KOPT-K1 (cell line): ENCODE measurements around the gene HIPK2.

Experiments
- H3K27ac ChIP-seq: fragments of 200-600 bp; sonication (generic); 2 replicates; pipeline ENCODE4 v1.5.1; 2016; ENCODE audit warnings: antibody characterized with exemption, mild to moderate bottlenecking, low read depth, low read length; ENCODE audit not compliant: poor library complexity, severe bottlenecking
- H3K36me3 ChIP-seq: fragments of 200-600 bp; sonication (generic); 2 replicates; pipeline ENCODE4 v1.5.1; 2017; ENCODE audit warnings: antibody characterized with exemption, mild to moderate bottlenecking, low read length, moderate library complexity; ENCODE audit not compliant: insufficient read depth
- H3K9me3 ChIP-seq: fragments of 200-600 bp; sonication (generic); 2 replicates; pipeline ENCODE4 v1.5.1; 2017; ENCODE audit warnings: antibody characterized with exemption, low read length, mild to moderate bottlenecking; ENCODE audit not compliant: insufficient read depth, poor library complexity, severe bottlenecking

Gene HIPK2

DNA sequence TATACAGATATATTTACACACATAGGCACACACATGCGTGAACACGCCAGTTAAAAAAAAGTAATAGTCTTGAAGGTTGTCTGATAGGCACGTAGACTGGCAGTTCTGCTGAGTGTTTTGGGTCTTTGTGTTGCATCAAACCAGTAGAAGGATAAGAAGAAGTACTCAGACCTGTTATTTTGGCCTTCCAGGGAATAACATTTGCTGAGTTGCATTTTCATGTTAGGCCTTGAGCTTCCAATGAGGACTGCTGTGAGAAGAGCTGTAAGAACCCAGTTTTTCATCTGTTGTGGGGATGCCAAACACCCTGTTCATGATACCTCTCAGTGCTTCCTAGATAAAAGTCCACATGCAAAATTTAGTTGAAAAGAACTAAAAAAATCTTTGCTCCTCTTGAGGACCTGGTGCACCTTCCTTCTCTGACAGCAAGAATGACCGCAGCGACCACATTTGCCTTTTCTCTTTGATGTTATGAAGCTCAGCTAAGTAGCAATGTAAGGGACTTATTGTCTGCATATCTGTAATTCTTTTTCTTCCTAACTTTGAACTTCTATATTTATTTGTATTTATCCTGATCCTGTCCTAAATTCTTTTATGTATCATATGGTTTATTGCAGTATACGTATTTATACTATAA lies 27.2 kb downstream of the HIPK2 start:
- no peak overlapping the region for H3K27ac ChIP-seq
- H3K36me3 ChIP-seq: no peaks in the 10 kb centered on the region
- H3K9me3 ChIP-seq: no peaks in the 10 kb centered on the region

DNA sequence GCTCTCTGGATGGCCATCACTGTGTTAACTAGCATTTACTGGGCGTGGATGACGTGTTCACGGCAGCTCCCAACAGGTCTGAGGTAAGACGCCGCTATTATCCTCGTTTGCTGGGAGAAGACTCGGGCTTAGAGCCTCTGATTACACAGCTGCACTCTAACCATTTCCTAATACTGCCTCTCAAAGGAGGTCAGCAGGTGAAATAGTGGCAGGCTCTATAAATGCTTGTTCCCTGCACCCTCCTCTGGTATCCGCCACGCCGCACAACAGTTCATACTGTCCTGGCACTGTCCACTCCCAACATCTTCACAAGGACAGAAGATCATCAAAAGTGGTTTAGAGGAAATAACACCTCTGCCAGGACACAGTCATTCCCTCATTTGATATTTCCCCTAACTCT lies 28.3 kb downstream of the HIPK2 start:
- Histone ChIP-seq H3K27ac (no peak overlapping the region), H3K36me3 (no peaks in the 10 kb centered on the region), H3K9me3 (no peaks in the 10 kb centered on the region)

DNA sequence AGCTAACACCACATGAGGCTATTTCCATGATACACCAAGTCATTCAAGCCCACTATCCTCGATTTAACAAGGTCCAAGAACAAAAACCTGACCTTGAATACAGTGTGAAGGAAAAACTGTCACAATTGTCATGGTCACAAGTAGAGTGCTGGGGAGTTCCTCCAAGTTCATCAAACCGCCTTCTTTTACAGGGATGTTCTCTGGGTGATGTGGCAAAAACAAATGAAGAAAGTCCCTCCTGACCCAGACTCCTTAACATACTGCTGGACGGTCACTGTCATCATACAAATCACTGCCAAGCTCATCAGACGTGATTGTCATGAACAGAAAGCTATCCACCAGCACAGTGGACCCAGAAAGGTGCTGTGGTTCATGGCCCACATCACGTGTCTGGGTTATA lies 28.9 kb downstream of the HIPK2 start:
- no peak overlapping the region for H3K27ac ChIP-seq
- no peaks in the 10 kb centered on the region for H3K36me3 ChIP-seq
- H3K9me3 ChIP-seq: no peaks in the 10 kb centered on the region

DNA sequence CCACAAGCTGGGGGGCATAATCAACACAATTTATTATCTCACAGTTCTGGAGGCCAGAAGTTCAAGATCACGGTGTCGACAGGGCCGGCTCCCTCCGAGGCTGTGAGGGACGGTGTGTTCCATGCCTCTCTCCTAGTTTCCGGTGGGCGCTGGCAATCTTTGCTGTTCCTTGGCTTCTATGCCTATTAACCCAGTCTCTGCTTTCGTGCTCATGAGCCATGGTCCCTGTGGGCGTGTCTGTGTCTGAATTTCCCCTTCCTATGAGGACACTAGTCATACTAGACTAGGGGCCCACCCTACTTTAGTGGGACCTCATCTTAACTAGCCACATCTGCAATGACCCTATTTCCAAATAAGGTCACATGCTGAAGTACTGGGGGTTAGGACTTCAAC lies 29.4 kb downstream of the HIPK2 start:
- no peaks in the 10 kb centered on the region for H3K9me3 ChIP-seq
- H3K27ac ChIP-seq: no peak overlapping the region
- H3K36me3 ChIP-seq: no peaks in the 10 kb centered on the region

DNA sequence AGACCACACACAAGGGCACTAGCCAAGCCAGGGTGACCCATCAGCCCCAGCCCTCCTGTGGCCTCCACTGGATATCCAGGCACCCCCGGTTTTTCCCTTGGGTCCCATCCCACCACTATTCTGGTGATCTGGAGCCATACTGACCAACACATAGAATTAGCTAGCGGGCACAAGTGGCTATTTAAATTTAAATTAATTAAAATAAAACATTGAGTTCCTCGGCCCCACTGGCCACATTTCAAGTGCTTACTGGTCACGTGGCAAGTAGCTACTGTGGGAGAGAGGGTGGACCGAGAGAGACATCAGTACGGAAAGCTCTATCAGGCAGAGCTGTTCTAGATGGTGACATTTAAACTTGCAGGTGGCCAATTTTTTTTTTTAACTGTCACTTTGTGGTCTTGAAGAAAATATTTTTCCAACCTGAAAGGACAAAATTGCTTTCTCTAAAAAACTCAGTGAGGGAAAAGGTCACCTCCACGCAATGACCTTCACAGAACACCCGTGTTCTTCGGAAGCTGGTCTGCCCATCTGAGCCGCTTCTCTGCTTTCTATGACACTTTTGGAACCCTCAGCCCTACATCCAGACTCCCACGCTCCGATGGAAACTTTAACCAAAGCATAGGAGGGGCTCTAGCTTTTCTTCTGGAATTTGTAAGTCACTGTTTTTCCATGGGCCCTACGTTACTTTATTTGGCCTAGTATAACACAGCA lies 30.0 kb downstream of the HIPK2 start:
- no peak overlapping the region for H3K27ac ChIP-seq
- no peaks in the 10 kb centered on the region for H3K36me3 ChIP-seq
- H3K9me3 ChIP-seq: no peaks in the 10 kb centered on the region

DNA sequence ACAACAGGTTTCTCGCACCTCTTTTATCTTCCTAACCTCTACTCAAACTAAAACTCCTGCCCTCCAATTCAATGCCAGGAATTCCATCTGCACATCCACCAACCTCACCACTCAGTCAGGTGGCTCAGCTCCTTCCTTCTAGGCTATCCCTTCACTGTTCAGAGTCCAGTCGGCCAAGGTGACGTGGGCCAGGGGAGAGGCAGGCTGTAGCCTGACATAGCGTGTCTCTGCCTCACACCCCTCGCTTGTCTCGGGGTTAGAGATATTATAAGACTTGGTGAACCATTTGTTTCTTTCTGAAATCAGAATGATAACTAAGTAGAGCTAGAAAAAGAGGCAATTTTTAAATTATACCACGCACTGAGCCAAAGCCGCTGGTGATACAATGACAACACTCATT lies 31.1 kb downstream of the HIPK2 start:
- Histone ChIP-seq H3K9me3 (no peaks in the 10 kb centered on the region), H3K36me3 (no peaks in the 10 kb centered on the region)

DNA sequence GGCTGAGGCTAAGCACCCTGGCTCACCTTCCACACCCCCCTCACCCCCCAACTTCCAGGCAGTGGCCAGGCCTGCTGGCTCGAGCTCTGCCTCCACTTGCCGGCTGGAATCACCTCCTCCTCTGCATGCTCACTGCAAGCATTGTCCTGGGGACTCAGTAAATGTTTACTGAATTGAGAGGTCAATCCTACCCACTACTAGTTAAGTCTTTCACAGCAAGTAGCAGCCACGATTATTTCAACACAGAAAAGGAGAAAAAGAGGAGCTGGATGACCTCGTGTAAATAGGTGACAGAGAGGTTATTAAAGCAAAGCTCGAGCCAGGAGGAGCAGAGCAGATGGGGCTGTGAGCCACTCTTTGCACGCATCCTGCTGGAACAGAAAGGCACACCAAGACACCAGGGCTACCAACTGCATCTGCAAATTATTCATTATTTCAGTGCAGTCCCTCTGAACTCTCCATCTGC lies 32.1 kb downstream of the HIPK2 start:
- Histone ChIP-seq H3K36me3 (no peaks in the 10 kb centered on the region), H3K9me3 (no peaks in the 10 kb centered on the region), H3K27ac (no peak overlapping the region)

More for the DNA sequence above, 31.1 kb downstream of the HIPK2 start:
- H3K27ac ChIP-seq: no peak overlapping the region

DNA sequence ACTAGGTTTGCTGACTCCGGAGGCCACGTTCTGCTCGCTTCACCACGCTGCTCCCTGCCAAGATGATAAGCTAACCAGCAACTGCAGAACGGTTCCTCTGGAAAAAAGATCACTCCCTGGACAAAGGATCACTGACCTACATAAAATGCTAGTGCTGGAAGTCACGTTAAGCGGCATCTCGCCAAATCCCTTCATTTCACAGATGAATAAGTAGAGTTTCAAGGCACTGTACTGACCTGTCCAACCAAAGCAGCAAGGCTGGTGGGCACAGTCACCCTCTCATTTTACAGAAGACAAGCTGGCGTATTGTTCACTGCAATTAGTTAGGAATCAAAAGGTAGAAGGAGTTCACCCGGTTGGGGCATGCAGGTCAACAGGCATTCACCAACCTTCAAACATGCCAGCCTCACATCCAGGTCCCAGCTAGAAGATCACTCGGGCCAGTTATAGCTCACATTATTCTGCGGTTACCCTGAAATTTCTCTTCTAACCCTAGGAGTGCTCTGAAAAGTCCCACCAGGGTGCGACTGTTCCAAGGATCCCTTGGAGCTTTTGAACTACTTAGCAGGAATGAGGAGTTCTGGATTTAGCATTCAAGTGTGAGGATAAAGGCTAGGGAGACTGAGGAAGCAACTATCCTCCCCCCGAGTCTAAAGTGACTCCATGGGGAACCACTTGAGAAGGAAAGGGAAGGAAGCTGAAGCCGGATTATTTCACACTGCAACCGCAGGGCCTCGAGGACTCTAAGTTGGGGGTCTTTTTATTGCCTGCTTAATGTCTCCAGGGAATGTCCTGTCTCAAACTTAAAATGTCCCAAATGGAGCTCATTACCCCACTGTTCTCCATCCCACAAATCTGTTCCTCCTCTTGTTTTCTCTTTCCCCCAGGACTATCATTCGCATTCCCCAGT lies 32.8 kb downstream of the HIPK2 start:
- H3K27ac ChIP-seq: no peak overlapping the region
- no peaks in the 10 kb centered on the region for H3K36me3 ChIP-seq
- H3K9me3 ChIP-seq: no peaks in the 10 kb centered on the region

DNA sequence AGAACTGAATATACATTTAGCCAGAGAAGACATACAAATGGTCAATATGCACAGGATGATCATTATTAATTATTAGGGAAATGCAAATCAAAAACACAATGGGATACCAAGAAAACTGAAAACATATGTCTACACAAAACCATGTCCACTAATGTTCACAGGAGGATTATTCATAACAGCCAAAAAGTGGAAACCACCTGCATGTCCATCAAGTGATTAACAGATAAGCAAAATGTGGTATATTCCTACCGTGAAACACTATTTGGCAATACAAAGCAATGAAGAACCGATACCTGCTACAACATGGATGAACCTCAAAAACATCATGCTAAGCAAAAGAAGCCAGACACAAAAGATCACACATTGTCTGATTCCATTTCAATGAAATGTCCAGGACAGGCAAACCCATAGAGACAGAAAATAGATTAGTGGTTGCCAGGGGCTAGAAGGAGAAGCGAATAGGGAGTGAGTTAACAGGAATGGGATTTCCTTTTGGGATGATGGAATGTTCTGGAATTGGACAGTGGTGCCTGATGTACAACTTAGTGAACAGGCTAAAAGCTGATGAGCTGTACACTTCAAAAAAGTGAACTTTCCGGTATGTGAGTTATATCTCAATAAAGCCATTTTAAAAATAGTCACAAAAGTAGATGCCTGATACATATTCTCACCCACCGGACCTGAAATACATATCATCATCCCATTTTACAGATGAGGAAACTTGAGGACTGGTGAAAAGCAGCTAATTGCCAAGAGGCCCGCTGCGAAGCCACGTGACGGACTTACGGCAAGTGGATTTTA lies 33.6 kb downstream of the HIPK2 start:
- H3K27ac ChIP-seq: no peak overlapping the region
- no peaks in the 10 kb centered on the region for H3K9me3 ChIP-seq
- H3K36me3 ChIP-seq: no peaks in the 10 kb centered on the region

DNA sequence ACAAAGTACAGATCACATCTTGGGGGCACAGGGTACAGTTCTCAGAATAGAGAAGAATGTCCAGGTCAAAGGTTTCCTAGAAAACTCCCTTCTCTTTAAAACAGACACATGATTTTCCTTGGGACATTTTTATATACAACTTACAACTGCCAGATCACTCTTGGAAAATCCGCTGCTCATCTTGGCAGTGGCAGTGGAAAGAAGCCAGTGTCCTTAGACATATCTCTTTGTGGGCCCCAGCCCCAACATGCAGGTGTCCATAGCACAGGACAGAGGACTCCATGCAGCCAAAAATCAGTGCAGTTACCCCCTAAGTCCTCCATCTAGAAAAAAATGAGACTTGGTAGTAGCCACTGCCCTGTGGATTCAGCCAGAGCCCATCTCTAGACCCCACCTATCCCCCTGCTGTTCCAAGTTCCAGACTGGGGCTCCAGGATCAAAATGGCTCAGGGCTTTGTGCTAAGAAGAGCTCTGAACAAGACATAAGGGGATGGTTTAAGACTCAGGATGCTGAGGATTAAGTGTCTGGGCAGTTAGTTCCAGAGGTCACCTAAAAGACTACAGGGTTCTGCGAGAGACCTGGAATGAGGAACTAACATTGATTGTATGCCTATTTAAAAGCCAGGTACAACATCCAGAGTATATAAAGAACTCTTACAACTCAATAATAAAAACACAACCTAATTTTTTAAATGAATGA lies 34.4 kb downstream of the HIPK2 start:
- no peak overlapping the region for H3K27ac ChIP-seq
- no peaks in the 10 kb centered on the region for H3K36me3 ChIP-seq
- H3K9me3 ChIP-seq: no peaks in the 10 kb centered on the region

DNA sequence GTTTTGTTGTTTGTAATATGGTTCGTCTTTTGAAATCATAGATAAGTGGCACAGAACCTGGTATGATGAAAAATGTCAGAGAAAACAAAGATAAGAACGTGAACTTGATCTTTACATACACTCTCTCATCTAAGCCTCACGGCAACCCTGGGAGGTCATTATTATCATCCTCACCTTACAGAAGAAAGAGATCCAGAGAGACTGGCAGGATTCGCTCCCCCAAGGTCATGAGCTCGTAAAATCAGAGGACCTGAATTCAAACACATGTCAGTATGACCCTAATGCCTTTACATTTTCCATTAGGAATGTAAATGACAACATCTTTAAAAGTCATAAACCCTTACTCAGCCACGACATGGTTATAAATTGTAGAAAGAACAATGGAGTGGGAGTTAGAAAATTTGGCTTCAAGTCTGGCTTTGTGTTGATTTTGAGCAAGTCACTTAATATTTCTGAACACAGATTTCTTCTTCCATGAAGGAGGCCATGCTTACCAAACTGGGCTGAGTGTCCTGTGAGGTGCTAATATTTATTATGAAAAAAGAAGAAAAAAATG lies 35.9 kb downstream of the HIPK2 start:
- no peaks in the 10 kb centered on the region for H3K9me3 ChIP-seq
- H3K27ac ChIP-seq: no peak overlapping the region
- H3K36me3 ChIP-seq: no peaks in the 10 kb centered on the region

DNA sequence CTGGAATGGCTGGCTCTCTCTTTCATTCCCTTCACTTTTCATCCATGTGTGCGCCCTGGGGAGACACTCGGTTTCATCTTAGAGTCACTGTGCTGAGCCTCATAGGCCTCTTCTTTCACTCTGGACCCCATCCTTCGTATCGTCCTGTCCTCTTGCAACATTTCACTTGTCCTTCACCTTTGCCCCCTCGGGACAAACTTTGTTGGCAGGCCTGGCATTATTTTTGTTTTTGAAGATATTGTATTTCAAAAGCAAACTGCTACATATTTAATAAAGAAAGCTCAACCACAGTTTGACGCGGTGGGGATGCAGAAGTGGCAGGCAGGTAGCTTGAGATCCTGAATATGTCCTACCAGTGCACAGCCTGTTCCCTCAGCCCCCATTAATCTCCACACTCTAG lies 36.6 kb downstream of the HIPK2 start:
- no peaks in the 10 kb centered on the region for H3K9me3 ChIP-seq
- H3K27ac ChIP-seq: no peak overlapping the region

DNA sequence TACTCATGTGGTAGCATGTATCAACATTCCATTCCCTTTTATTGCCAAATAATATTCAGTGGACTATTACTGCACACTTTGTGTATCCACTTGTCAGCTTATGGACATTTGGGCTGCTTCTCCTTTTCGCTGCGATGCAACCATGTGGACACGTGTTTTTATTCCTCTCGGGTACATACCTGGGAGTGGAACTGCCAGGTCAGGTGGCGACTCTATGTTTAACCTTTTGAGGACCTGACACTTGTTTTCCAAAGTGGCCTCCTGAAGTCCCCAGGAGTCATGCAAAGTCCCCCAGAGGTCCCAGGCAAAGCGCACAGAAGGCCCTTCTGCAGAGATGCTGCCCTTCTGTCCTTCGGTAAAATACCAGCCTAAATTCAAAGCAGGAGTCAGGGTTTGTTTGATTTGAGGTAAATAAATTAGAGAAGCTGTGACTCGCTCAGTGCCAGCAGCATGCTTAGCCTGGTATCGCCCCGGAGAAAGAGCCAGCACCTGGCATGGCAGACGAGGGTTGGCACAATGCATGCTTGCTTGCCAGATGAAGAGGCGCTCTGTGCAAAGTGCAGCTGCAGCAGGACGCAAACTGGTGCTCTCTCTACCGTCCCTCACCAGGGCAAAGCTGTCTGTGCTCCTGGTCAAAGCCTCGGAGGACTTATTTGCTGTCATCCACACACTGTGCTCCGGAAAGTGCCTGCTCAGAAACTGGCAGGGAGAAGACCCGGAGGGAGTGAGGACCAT lies 37.8 kb downstream of the HIPK2 start:
- Histone ChIP-seq H3K27ac (no peak overlapping the region), H3K9me3 (no peaks in the 10 kb centered on the region), H3K36me3 (no peaks in the 10 kb centered on the region)

More for the DNA sequence above, 36.6 kb downstream of the HIPK2 start:
- no peaks in the 10 kb centered on the region for H3K36me3 ChIP-seq
